Lung (tissue), 12 donors: ENCODE measurements around the gene ISL1. TPM values are rescaled to one million over a fixed set of nuclear protein-coding genes. Genes with fewer than 3 reads are reported as not detected.

Experiments
- ATAC-seq: fragments of 200-7000 bp; cut with Tn5 transposase; one replicate; pipeline ENCODE4 v1.9.1; 2020; ENCODE audit warnings: moderate number of reproducible peaks; ENCODE audit not compliant: insufficient read depth, low FRiP score
- DNase-seq, 3 donors: peaks; one replicate each; pipeline ENCODE4 v3.0.0-alpha.2; 2013 to 2017
- H3K27ac ChIP-seq, 2 donors: one replicate each; pipeline ENCODE4 v1.5.1; 2013; ENCODE audit warnings: mild to moderate bottlenecking in 2 of 2, moderate library complexity in 2 of 2, control low read depth in 1 of 2, inconsistent platforms in 1 of 2, low read depth in 1 of 2, low read length in 1 of 2
- H3K27me3 ChIP-seq, 3 donors: one replicate each; pipeline ENCODE4 v1.5.1; 2013; ENCODE audit warnings: low read length in 2 of 3; ENCODE audit not compliant: control insufficient read depth in 3 of 3, insufficient read depth in 3 of 3
- H3K36me3 ChIP-seq, 4 donors: one replicate each; pipeline ENCODE4 v1.5.1; 2013; ENCODE audit warnings: low read length in 4 of 4, mild to moderate bottlenecking in 1 of 4, moderate library complexity in 1 of 4; ENCODE audit not compliant: control insufficient read depth in 4 of 4, insufficient read depth in 4 of 4
- H3K4me1 ChIP-seq, 5 donors: one replicate each; pipeline ENCODE4 v1.5.1; 2013; ENCODE audit warnings: low read length in 5 of 5, mild to moderate bottlenecking in 2 of 5, moderate library complexity in 1 of 5; ENCODE audit not compliant: control insufficient read depth in 5 of 5, insufficient read depth in 5 of 5
- H3K4me3 ChIP-seq: one replicate; pipeline ENCODE4 v1.5.1; 2013; ENCODE audit warnings: mild to moderate bottlenecking, control low read depth, moderate library complexity
- H3K9ac ChIP-seq, 2 donors: one replicate each; pipeline ENCODE4 v1.5.1; 2013; ENCODE audit warnings: low read length in 2 of 2, control low read depth in 1 of 2; ENCODE audit not compliant: insufficient read depth in 1 of 2
- H3K9me3 ChIP-seq, 4 donors: one replicate each; pipeline ENCODE4 v1.5.1; 2013; ENCODE audit warnings: low read length in 3 of 4, mild to moderate bottlenecking in 1 of 4, moderate library complexity in 1 of 4; ENCODE audit not compliant: control insufficient read depth in 4 of 4, insufficient read depth in 3 of 4
- WGBS, 2 donors: extraction: QIAGEN DNeasy Blood & Tissue Kit; methylation state at CpG; one replicate each; pipeline ENCODE4 v1.1.7; 2013; 5-methylcytosine and 5-hydroxymethylcytosine counted together
- polyA plus RNA-seq, 2 donors: library from polyadenylated mRNA; stranded (reverse); fragments of 200-250 nt; gene quantifications; one replicate each; pipeline ENCODE4 v1.2.1, GENCODE V29; 2013
- total RNA-seq, 2 donors: library from RNA; depleted of rRNA in 1 of 2; stranded (reverse); fragments of >200 nt in 1 of 2; gene quantifications; one replicate each; pipeline ENCODE4 v1.2.1, GENCODE V29; 2014 to 2021
- TF ChIP-seq, protein P1 (sequence below): IDR thresholded peaks from 2 replicates; pipeline ENCODE4 v1.5.1; 2012; ENCODE audit warnings: mild to moderate bottlenecking; ENCODE audit errors: control extremely low read depth, extremely low read depth
- donor health status: control.
- donor health status: control.
- donor health status: Bipolar disorder and iron deficiency.
- donor health status: healthy.
- donor health status: DM: yes; HTN: yes; CAD: no.

The ISL1 gene
- total and polyA plus RNA-seq, 4 donors = 0.06 to 0.51 (median 0.17) TPM; not detected in 1

DNA sequence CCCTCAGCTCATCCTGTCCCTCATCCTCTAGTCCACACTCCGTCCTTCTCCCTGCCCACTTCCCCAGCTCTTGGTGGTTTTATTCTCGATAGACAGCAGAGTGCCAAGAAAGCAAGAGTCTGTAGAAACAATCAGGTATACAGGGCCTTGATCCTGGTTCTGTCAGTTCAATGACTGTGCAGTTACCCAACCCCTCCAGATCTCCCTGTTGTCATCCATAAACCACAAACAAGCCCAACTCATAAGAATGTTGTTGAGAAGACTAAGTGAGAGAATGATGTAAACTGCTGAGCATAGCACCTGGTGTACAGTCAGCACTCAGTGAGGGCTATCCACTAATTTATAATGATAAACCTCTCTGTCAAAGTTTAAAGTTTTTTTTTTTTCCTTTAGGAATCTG, 31.3 kb downstream of the ISL1 start:
- ATAC-seq (no peak), DNase-seq (no peak)
- Histone ChIP-seq H3K4me1 (no peaks in the 10 kb centered on the region), H3K9ac (no peak overlapping the region), H3K27ac (no peak overlapping the region), H3K27me3 (peaks cover 0 to under 1% (median 0%) of the 10 kb centered on the region in 3 donors), H3K36me3 (no peaks in the 10 kb centered on the region), H3K9me3 (no peaks in the 10 kb centered on the region), H3K4me3 (no peak overlapping the region)
- WGBS, 2 donors = 73 to 93% methylated on average over 2 of the region's 2 CpGs
- TF ChIP-seq, protein P1, sequence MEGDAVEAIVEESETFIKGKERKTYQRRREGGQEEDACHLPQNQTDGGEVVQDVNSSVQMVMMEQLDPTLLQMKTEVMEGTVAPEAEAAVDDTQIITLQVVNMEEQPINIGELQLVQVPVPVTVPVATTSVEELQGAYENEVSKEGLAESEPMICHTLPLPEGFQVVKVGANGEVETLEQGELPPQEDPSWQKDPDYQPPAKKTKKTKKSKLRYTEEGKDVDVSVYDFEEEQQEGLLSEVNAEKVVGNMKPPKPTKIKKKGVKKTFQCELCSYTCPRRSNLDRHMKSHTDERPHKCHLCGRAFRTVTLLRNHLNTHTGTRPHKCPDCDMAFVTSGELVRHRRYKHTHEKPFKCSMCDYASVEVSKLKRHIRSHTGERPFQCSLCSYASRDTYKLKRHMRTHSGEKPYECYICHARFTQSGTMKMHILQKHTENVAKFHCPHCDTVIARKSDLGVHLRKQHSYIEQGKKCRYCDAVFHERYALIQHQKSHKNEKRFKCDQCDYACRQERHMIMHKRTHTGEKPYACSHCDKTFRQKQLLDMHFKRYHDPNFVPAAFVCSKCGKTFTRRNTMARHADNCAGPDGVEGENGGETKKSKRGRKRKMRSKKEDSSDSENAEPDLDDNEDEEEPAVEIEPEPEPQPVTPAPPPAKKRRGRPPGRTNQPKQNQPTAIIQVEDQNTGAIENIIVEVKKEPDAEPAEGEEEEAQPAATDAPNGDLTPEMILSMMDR = no peak

DNA sequence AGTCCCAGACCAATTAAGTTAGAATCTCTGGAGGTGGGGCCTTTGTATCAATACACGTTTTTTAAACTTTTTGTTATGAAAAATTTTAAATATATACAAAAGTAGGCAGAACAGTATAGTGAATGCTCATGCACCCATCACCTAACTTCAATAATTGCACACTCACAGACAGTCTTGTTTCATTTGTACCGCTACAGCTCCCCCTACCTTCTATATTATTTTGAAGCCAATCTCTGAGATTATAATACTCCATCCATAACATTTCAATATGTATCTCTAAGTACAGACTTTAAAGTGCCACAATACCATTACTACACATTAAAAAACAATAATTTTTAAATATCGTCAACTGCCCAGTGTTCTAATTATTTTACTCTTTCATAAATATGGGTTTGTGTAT, 32.9 kb downstream of the ISL1 start:
- peaks cover 0 to 2% (median 0%) of the 10 kb centered on the region in 3 donors for H3K27me3 ChIP-seq
- no peak for DNase-seq
- WGBS, 2 donors = 83 to 84% methylated on average over 3 of the region's 3 CpGs
- H3K27ac ChIP-seq = no peak overlapping the region
- no peak overlapping the region for H3K4me3 ChIP-seq
- no peaks in the 10 kb centered on the region for H3K9me3 ChIP-seq
- no peaks in the 10 kb centered on the region for H3K4me1 ChIP-seq
- TF ChIP-seq, protein P1 = no peak
- H3K9ac ChIP-seq = no peak overlapping the region
- no peaks in the 10 kb centered on the region for H3K36me3 ChIP-seq
- no peak for ATAC-seq

DNA sequence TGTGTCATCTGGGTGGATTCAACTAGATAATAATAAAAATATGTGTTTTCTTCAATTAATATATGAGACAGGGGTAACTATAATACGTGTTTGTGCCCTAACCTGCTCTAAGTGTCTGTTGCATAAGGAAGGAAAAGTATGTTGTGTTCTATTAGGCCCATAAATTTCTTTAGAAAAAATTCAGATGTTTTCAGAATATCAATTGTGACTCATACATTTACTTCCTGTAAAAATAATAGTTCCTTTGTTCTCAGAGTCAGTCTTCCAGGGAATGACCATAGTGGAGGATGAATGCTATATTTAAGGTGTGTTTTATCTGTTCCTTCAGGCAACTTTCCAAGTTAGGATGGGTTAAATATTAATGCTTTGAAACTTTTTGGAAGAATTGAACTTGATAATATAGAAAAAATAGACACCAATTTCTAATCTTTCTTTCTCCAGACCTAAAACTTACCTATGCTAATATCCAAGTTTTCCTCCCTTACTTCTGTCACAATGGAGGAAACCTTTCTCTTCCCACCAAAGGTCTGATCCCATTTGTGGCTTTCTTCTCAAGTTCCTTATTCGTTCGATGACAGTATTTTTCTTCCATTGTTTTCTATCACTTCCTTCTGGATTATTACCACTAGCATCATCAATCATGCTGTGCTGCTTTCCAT, 49.9 kb downstream of the ISL1 start:
- H3K9me3 ChIP-seq = no peaks in the 10 kb centered on the region
- ATAC-seq (no peak), DNase-seq (no peak)
- TF ChIP-seq, protein P1 = no peak
- no peak overlapping the region for H3K27ac ChIP-seq
- no peak overlapping the region for H3K4me3 ChIP-seq
- no peak overlapping the region for H3K9ac ChIP-seq
- H3K36me3 ChIP-seq = no peaks in the 10 kb centered on the region
- 43 to 61% methylated on average over 3 of the region's 3 CpGs for WGBS, 2 donors
- H3K4me1 ChIP-seq = no peaks in the 10 kb centered on the region
- H3K27me3 ChIP-seq = no peaks in the 10 kb centered on the region

DNA sequence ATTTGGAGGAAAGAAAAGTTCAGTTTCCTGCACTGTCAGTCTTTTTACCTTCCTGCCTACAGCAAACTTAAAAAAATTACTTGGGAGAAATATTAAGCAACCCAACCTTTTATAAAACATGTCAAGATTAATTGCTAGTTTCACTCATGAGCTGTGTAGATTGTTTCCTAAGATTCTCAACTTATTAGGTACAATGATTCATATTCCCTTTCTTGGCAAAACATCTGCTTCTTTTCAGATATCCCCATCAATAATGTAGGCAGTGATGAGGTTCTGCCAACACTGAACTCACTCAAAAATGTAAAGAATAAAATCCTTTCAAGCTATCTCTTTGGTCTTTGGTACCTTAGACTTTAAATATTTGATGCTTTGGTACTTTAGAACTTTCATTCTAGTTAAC, 56.0 kb downstream of the ISL1 start:
- no peak for DNase-seq
- TF ChIP-seq, protein P1 = no peak
- H3K4me3 ChIP-seq = no peak overlapping the region
- H3K27me3 ChIP-seq = no peaks in the 10 kb centered on the region
- no peaks in the 10 kb centered on the region for H3K9me3 ChIP-seq
- no peaks in the 10 kb centered on the region for H3K4me1 ChIP-seq
- H3K9ac ChIP-seq = no peak overlapping the region
- no peak overlapping the region for H3K27ac ChIP-seq
- no peaks in the 10 kb centered on the region for H3K36me3 ChIP-seq
- ATAC-seq = no peak
